ENCODE measurements around the gene CNP.

CNP gene

DNA sequence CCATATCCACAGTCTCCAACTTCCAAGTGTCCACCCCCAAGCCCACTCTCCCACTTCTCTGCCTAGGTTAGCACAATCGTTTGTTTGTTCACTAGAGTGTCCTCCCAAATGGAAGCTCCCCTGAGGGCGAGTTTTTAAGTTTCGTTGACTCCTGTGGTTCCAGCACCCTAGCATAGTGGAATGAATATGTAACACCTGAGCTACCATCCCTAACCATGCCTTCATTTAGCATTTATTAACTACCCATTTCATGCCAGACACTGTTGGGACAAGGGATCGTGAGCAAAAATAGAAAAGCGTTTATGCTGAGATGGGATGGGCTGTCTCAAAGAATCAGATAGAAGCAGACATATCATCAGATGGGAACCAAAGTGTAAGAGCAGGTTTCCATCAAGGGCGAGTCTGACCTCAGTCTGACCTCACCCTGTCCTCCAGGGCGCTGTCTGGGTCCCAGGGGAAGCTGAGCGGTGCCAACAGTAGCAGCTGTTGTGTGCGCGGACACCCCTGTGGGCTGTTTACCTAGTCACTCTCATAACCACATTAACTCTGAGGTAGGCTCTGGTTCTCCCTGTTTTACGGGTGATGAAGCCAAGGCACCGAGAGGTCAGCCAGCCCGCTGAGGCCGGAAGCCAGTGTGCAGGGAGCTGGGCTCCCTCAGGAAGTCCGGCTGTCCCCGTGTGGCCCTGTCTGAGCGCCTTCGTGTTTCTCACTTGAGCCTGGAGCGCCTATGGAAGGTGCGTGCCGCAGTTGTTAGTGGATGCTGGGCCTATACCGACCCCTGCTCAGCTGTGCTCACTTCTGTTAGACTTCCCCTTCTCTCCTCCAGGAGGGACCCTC, 6.2 kb downstream of the CNP start:
- peak; percentile 85 for DNase-seq (ENCODE audit: low spot score)

DNA sequence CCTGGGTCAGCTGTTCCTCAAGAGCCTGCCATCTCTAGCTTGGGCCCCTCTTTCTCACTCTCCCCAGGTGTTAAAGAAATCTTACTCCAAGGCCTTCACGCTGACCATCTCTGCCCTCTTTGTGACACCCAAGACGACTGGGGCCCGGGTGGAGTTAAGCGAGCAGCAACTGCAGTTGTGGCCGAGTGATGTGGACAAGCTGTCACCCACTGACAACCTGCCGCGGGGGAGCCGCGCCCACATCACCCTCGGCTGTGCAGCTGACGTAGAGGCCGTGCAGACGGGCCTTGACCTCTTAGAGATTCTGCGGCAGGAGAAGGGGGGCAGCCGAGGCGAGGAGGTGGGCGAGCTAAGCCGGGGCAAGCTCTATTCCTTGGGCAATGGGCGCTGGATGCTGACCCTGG, 6.8 kb downstream of the CNP start:
- DNase-seq (ENCODE audit: low spot score) = no peak

DNA sequence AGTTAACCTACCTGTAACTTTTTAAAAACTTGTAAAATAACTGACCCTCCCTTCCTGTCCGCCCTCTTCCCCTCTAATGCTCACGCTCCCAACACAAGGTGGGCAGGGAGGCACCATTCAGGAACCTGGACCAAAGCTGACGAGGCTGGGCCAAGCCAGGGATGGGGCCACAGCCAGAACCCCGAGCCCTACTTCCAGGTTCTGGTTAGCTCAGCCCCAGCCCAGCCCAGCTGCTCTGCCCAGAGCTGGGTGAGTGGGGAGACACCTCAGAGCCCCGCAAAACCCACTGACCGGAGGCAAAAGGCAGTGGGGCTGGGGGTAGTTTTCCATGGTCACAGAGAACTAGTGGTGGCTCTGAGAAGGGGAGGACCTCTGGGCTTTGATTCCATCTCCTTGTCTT, 7.4 kb downstream of the CNP start:
- no peak for DNase-seq (ENCODE audit: low spot score)

DNA sequence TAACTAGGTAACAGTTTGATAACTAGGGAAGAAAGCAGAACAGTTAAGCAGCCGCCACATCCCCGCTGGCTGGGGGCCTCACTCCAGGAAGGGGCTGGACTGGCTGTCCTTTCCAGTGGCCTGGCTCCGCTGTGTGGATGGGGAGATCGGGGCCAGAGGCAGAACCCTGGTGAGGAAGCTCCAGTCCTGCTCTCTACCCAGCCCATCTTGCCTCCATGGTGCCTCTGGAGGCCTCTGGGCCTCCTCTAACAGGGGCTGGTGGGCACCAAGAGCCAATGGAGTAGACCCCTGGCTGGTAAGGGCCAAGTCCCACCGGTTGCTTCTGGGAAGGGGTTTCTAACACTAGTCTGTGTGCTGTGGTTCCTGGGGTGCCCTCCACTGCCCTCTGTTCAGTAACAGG, 8.1 kb downstream of the CNP start:
- DNase-seq (ENCODE audit: low spot score) = no peak

DNA sequence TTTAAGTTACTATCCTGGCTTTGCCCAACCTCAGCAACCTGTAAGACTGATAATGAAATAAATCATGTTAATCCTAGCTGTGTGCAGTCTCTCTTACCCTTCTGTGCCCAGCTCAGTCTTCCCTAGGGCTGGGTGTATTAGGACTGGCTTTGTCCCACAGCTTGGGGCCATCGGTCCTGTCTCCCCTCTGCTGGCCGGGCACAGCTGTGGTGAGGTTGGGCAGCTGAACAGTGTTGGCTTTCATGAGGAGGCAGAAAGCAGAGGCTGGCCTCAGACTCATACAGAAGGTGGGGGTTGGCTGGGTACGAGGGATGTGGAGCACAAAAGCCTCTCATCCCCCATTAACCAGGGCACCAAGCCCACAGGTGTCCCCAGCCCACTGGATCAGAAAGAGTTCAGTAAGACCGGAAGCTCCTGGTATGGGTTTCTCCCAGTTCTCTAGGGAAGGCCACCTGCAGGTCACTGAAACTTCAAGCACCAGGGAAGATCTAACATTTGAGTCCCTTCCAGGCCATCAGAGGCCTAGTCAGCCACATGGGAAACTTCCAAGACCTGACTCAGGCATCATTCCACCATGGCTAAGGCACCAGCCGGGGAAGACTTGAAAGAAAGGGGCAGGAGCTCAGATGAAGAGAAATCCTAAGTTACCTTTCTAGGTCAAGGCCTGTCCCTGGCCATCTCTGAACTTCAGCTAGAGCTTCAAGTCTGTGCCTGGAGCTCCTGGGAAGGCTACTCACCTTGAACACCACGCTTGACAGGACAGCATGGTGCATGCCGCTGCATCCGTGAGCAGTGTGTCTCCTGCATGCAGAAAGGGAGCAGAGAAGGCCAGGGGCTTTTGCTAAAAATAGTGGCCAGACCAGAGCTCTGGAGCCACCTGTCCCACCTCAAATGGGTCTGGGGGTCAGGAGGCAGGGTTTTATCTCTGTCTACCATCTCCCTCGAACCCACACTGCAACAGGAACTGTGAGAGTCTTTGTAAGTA, 8.8 kb downstream of the CNP start:
- DNase-seq (ENCODE audit: low spot score) = no peak

DNA sequence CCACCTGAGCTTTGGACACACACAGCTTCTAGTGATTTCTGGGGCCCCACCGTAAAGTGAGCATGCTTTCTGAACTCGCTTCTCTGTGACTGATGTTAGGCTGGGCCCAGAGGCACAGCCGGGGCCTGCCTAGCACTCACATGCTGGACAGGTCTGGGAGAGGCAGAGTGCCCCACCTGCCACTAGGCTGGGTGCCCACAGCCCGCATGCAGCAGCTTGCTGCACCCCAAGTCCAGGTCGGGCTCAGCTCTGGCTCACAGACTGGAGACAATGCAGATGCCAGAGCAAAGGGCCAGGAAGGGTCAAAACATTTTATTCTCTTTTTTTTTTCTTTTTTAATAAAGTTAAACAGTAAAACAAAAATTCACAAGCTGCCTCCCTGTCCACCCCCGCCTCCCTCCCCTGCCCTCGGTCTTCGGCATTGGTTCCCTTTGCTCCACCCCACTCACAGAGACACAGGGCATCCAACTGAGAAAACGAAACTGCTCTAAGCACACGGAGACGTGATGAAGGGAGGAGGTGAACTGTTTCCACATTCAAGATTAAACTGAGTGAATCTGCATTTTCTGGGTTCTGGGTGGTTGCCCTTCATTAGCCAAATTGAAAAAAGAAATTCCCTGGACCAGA, 9.7 kb downstream of the CNP start:
- DNase-seq (ENCODE audit: low spot score) = no peak

DNA sequence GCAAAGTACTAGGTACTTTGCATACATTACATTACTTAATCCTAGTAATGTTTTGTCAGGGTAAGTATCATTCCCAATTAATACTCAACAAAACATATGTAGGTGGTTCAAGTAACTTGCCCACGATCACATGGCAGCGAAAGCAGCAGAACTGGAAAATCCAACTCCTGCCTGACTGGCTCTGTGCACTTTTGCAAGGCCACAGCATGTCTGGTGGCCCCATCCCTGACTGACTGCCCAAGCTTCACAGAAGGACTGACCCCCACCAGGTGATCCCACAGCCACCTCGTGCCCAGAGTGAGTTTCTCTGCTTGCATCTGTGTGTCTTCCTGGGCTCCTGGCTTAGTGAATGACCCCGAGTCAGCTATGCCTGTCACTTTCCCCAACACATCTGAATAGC, 11.4 kb downstream of the CNP start:
- no peak for DNase-seq (ENCODE audit: low spot score)

DNA sequence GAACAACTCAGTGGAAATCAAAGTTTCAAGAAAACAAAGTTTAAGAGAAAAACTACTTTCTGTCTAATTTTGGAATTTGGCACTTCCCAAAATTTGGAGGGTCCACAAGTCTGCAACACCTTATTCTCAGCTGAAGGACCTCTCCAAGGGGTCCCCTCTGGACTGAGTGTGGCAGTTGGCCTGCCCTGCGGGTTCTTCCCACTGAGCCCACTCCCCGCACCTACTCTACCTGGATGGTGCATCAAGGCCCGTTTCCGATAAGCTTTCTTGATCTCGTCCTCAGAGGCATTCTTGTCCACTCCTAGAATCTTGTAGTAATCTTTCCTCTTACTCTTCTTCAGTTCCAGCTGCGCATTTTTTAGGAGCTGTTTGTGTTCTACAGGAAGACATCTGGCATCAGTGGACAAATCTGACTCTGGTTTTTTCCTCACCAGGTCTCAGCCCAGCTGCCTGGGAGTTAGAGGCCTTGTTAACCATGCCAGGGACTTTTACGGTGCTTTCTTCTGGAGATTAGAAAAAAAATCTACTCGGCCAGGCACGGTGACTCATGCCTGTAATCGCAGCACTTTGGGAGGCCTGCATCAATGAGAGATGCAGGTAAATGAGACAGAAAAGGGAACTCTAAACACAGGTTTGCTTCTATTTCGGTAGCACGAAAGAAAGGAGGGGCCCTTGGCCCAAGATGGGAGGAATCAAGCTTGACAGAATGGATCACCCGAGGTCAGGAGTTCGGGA, 15.6 kb downstream of the CNP start:
- no peak for DNase-seq (ENCODE audit: low spot score)

DNA sequence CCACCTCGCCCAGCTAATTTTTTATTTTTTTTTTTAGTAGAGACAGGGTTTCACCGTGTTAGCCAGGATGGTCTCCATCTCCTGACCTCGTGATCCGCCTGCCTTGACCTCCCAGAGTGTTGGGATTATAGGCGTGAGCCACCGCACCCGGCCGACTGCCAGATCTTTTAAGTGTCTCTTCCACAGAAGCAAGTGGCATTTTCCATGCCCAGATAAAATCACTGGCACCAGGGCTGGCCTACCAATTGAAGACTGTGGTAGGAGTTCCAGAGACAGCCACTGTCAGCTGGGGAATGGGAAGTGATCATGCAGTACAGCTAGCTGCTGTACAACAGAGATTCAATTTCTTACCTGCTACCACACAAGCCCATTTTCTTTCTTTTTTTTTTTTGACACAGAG, 17.9 kb downstream of the CNP start:
- DNase-seq (ENCODE audit: low spot score) = no peak

DNA sequence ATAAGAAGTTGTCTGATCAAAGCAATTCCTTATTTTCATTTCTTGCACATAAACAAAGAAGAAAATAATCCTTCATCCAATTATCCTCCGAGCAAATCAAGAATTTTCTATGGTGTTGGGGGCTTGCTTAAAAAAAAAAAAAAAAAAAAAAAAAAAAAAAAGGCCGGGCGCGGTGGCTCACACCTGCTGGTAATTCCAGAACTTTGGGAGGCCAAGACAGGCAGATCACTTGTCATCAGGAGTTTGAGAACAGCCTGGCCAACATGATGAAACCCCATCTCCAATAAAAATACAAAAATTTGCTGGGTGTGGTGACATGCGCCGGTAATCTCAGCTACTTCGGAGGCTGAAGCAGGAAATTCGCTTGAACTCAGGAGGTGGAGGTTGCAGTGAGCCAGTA, 19.3 kb downstream of the CNP start:
- no peak for DNase-seq (ENCODE audit: low spot score)

DNA sequence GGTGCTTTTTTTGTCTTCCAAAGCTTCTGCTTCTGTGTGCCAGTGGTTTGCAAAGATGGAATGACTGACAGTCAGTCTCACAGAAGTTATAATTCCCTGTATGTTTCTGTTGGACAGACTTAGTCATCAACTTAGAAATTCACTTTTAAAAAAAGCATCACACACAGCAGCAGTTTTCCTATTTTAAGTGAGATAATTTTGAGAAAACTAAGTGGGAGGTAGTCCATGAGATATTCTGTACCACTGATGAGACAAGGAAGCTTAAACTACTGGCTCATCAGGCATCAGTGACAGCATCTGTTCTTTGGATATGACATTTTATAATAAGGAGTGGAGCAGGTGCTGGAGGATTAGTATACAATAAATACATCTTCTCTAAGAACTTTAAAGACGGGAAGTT, 20.0 kb downstream of the CNP start:
- no peak for DNase-seq (ENCODE audit: low spot score)

DNA sequence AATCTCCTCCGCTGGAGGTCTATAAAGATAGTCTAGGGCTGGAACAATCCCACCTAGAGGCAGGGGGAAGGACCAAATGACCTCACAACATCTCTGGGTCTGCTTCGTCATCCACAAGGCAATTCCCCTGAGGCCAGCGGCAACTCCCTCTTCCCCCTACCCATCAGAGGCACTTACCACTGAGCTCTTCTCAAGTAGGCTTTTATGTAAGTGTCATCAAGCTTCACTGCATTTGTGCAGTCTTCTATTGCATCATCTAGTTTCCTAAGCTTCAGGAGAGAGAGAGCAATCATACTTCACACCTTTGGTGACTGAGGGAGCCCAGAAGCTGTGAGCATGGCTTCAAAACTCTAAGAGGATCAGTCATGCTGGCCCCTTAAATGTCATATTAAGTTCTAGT, 21.0 kb downstream of the CNP start:
- no peak for DNase-seq (ENCODE audit: low spot score)

DNA sequence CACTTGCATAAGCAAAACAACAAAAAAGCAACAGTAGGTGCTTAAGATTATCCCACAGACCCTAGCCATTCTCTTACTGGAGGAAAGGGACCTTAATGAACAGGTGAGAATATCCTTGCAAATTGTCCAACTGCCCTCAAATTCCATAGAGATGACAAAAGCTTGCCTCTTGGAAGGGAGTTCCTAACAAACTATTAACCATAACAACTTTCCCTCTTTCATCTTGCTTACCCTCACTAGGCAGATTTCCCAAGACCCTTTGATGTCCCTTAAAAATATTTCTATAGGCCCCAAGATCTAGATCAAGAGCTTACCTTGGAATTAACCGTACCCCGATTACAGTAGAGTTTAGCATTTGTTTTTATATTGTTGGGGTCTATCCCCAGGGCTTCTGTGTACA, 21.8 kb downstream of the CNP start:
- DNase-seq (ENCODE audit: low spot score) = no peak

DNA sequence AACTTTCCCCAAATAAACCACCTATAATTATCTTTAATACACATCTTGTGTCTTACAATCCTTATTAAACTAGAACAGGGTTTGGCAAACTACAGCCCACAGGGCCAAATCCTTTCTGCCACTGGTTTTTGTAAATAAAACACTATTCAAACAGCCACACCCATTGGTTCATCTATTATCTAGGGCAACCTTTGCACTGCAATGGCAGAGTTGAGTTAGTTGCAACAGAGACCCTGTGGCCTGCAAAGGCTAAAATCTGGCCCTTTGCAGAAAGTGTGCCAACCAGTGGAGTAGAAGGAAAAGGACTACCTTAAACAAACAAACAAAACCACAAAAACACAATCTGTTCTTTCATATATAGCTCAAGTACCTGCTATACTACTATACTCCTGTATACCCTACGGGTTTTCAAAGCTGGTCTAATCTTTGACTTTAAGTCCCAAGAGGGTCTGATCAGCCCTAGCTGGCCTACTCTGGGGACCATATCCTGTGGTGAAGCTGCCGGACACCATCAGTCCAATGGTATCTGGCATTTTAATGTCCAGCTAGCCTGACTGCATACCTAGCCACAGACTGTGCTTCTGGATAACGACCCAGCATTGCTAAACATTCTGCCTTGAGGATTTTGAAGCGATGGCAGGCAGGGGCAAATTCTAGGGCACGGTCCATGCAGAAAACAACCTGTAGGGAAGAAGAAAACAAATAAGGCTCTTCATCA, 23.3 kb downstream of the CNP start:
- no peak for DNase-seq (ENCODE audit: low spot score)

DNA sequence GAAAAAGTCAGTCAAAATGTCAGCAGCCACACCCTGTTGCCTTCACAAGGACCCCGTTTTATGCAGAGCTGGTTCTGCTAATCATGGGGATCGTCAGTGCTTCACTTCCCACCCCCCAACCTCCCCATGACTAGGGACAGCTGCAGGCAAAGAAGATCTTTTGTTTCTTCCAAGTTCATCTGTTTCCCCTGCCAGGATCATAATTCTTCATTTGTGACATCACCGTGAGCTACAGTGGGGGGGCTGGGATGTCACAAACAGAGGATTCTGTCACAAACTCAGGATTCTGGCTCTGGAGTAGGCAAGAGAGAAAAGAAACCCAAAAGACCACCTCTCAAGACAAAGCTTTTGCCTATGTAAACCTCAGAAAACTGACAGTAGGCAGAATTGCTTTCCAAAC, 26.0 kb downstream of the CNP start:
- no peak for DNase-seq (ENCODE audit: low spot score)

DNA sequence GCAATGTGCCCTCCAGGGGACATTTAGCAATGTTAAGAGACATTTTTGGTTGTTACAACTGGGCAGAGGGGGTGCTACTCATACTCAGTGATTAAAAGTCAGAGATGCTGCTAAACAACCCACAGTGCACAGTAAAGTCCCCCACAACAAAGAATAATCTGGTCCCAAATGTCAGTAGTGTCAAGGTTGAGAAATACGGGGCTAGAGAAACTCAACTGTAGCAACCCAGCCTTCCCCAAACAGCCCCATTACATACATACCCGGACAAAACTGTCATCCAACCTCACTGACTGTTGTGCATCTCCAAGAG, 30.2 kb downstream of the CNP start:
- DNase-seq (ENCODE audit: low spot score) = no peak

DNA sequence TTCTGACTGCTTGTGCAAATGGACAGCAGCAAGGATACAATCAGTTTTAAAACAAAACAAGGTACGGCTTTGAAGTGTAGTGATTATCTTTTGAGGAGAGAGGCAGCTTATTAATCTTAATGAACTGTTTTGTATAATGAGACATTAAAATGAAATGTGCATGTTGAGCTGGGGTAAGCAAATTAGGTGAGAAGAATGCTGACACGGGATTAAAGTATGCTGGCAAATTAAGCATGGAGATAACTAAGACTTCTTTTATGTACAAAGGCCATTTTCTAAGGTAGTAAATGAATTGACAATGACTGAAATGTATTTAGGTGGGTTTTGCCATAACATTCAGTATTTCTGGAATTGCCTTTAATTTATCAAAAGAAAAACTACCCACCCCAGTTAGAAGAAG, 31.9 kb downstream of the CNP start:
- DNase-seq (ENCODE audit: low spot score) = no peak

DNA sequence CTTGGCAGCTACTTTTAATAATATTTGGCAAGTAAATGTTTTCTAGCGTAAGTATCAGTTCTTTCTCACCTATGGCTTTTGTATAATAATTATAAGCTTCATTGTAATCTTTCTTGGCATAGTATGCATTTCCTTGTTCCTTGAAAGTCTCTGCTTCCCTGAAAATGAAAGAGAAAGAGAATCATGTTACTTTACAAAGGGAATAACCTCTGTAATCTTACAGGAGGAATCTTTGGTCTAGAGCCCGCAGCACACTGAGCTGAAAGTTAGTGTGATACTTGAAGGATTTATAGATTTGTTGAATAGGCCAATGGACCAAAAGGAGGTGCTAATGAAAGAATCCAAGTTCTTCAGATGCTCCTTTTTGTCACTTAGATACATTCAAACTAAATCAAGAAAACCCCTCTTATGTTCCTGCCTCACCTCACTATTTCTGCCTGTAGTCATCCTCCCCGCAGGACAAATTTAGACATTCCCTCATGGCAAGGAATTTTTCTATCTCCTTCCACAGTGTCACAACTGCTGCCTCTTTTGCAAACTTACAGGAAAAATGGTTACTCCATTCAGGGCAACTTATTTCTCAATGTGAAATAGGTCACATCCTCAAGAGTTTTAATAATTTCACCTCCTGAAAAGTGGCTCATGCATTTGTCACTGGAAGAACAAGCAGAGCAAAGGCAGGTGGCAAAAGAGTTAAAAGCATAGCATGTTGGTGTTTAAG, 34.0 kb downstream of the CNP start:
- no peak for DNase-seq (ENCODE audit: low spot score)

DNA sequence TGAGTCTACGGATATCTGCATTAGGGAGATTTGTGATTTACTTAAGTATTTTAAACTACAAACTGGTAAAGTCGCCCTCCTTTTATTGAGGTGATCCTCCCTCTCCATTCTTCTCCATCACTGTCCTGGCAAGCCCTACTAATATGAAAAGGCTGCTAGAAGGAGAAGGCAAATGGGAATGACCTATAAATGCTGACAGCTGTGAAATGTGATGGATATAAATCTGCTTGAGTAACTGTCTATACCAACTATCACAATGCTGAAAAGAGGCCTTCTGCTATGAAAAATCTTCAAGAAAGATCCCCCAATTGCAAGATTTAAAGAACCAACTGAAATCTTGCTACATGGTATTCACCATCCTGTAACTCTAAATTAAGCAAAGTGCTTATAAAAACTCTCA, 35.1 kb downstream of the CNP start:
- no peak for DNase-seq (ENCODE audit: low spot score)

DNA sequence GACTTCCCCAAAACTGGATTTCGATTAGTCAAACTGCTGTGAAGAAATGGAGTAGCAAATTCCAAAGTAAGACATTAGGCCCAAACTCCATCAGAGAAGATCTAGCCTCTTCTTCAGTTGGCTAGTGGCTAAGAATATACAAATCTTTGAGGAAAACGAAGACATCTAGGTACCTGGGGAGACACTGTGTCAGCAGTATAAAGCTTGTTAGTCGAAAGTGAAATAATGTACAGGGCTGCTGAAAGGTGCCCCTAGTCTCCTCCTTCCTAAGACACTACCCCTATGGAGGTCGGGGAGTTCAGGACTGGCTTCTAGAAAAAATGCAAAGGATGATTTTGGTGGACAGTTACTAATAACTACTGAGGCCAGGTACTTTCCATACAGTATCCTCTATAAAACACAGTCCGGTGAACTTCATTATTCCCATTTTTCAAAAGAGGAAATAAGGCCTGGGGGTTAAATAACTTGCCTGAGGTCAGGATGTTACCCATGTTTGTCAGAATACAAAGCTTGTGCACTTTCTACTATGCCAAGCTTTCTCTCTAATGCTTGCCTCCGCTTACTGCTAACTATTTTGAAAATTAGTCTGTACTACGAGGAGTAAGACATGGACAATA, 35.7 kb downstream of the CNP start:
- no peak for DNase-seq (ENCODE audit: low spot score)

All from SK-N-DZ (cell line).